ENCODE results near the gene RASSF7.

DNA sequence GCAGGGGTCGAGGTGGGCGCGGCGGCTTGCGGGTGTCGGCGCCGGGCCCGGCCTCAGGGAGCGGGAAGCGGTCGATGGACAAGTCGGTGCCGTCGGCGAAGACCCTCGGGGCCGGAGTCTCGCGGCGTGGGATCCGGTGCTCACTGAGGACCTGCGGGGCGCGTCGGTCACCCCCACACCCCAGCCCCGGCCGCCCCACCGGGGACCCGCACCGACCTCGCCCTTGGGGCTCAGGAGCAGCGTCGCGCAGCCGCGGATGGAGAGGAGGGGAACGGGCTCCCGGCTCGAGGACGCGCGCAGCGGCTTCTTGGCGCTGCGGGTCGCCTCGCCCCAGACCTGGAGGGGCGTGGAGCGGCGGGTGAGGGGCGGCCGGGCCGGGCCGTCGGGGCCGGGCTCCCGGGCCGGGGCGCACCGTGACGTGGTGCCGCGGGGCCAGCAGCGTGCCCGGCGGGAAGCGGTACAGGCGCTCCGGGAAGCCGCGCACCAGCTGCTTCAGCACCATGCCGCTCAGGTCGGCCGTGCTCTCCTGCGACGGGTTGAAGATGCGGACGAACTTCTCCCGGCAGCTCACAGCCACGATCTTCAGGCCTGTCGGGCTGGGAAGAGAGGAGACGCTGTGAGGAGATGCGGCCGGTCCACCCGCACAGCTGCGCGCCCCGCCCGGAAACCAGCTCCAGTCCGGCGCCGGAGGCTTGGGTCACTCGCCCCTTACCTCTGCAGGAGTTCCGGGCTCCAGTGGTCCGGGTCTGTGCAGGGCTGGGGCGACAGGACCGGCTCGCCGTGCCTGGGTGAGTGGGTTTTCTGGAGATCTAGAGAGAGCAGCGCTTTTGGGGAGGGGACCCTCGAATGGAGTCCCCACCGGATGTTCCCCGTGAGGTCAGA, 4.7 kb upstream of the RASSF7 start:
- no peak for TF ChIP-seq CTCF (conservative IDR thresholded peaks at IDR 0.05; ENCODE audit: low read depth, low read length)
- TF ChIP-seq EZH2 (IDR thresholded peaks at IDR 0.05; ENCODE audit: low read length, unreplicated experiment), result peak; percentile 29
